WTC11 (cell line): ENCODE data around the gene MRPL51. TPM values are rescaled to one million over a fixed set of nuclear protein-coding genes. Genes with fewer than 3 reads are reported as not detected.
"Not testable (repeated sequence)": the region's sequence is repeated elsewhere in the genome, so short reads cannot be mapped to it uniquely, and the experiment has no call there.

Source experiments
- ATAC-seq: fragments of 200-7000 bp; cut with Tn5 transposase; 2 replicates; pipeline ENCODE4 v1.10.0; 2021; ENCODE audit warnings: mild to moderate bottlenecking, moderate library complexity
- CTCF ChIA-PET: fragments of 300-600 bp; sonication (Branson Sonifier 250); formaldehyde crosslinking; loops from one replicate; lab custom pipeline; 2021; ENCODE audit warnings: antibody characterized with exemption; lab: Charles Lee
- POLR2A ChIA-PET: fragments of 350-600 bp; sonication (Branson Sonifier 250); formaldehyde crosslinking; loops from one replicate; lab custom pipeline; 2021; ENCODE audit warnings: antibody characterized with exemption; lab: Charles Lee
- DNase-seq: peaks from one replicate; pipeline ENCODE4 v3.0.0; 2021; ENCODE audit warnings: low spot score
- H3K27ac Mint-ChIP-seq: 2 replicates; pipeline ENCODE4 v1.8.0; 2021; ENCODE audit warnings: mixed read lengths
- H3K27me3 Mint-ChIP-seq: 2 replicates; pipeline ENCODE4 v1.8.0; 2021; ENCODE audit warnings: low read depth, mild to moderate bottlenecking, moderate library complexity, mixed read lengths
- H3K36me3 Mint-ChIP-seq: 2 replicates; pipeline ENCODE4 v1.8.0; 2021; ENCODE audit warnings: mixed read lengths
- H3K4me1 Mint-ChIP-seq: 2 replicates; pipeline ENCODE4 v1.8.0; 2022; ENCODE audit warnings: mixed read lengths
- H3K4me3 Mint-ChIP-seq: 2 replicates; pipeline ENCODE4 v1.8.0; 2021; ENCODE audit warnings: mild to moderate bottlenecking, moderate library complexity, mixed read lengths
- H3K9me3 Mint-ChIP-seq: 2 replicates; pipeline ENCODE4 v1.8.0; 2021; ENCODE audit warnings: mixed read lengths
- ATF6 ChIP-seq: sonication (generic); formaldehyde crosslinking; IDR thresholded peaks from 2 replicates; pipeline ENCODE4 v1.8.1; 2023; ENCODE audit warnings: mild to moderate bottlenecking, missing genetic modification reagents
- CBFB ChIP-seq: sonication (generic); formaldehyde crosslinking; IDR thresholded peaks from 2 replicates; pipeline ENCODE4 v1.8.1; 2022; ENCODE audit warnings: mild to moderate bottlenecking, low read depth, missing genetic modification reagents
- FOXP1 ChIP-seq: sonication (generic); formaldehyde crosslinking; IDR thresholded peaks from 2 replicates; pipeline ENCODE4 v1.8.0; 2022; ENCODE audit warnings: missing genetic modification reagents, mild to moderate bottlenecking, moderate library complexity, borderline replicate concordance
- GTF2I ChIP-seq: fragments of 250-450 bp; sonication (Bioruptor Pico); conservative IDR thresholded peaks from 2 replicates; pipeline ENCODE4 v1.4.0; 2021; ENCODE audit warnings: mild to moderate bottlenecking
- JUN ChIP-seq: sonication (generic); formaldehyde crosslinking; IDR thresholded peaks from 2 replicates; pipeline ENCODE4 v1.8.0; 2023; ENCODE audit warnings: mild to moderate bottlenecking, missing genetic modification reagents
- NR1H2 ChIP-seq: sonication (generic); formaldehyde crosslinking; IDR thresholded peaks from 2 replicates; pipeline ENCODE4 v1.9.0; 2021; ENCODE audit warnings: mild to moderate bottlenecking, moderate library complexity, missing genetic modification reagents
- NR2C2 ChIP-seq: sonication (generic); formaldehyde crosslinking; IDR thresholded peaks from 2 replicates; pipeline ENCODE4 v1.8.0; 2022; ENCODE audit warnings: mild to moderate bottlenecking, missing genetic modification reagents
- SP1 ChIP-seq: sonication (generic); formaldehyde crosslinking; conservative IDR thresholded peaks from 2 replicates; pipeline ENCODE4 v1.8.1; 2022; ENCODE audit warnings: missing genetic modification reagents
- TP53 ChIP-seq: sonication (generic); formaldehyde crosslinking; IDR thresholded peaks from 2 replicates; pipeline ENCODE4 v1.8.1; 2023; ENCODE audit warnings: mild to moderate bottlenecking, missing genetic modification reagents
- ZSCAN18 ChIP-seq: fragments of 250-450 bp; sonication (Bioruptor Pico); IDR thresholded peaks from 2 replicates; pipeline ENCODE4 v2.1.2; 2022; ENCODE audit warnings: mild to moderate bottlenecking, moderate library complexity
- total RNA-seq: library from RNA; stranded (reverse); gene quantifications from 3 replicates; pipeline ENCODE4 v1.2.3, GENCODE V29; 2021
- TF ChIP-seq, protein P1 (sequence below): sonication (generic); formaldehyde crosslinking; IDR thresholded peaks from 2 replicates; pipeline ENCODE4 v1.8.1; 2022; ENCODE audit warnings: mild to moderate bottlenecking, moderate library complexity, missing genetic modification reagents
- TF ChIP-seq, protein P2 (sequence below): sonication (generic); formaldehyde crosslinking; IDR thresholded peaks from 2 replicates; pipeline ENCODE4 v1.8.1; 2022; ENCODE audit warnings: missing genetic modification reagents, borderline replicate concordance
- TF ChIP-seq, protein P3 (sequence below): sonication (generic); formaldehyde crosslinking; IDR thresholded peaks from 2 replicates; pipeline ENCODE4 v1.8.0; 2022; ENCODE audit warnings: mild to moderate bottlenecking, missing genetic modification reagents
- TF ChIP-seq, protein P4 (sequence below): sonication (generic); formaldehyde crosslinking; IDR thresholded peaks from 2 replicates; pipeline ENCODE4 v1.8.0; 2022; ENCODE audit warnings: mild to moderate bottlenecking, missing genetic modification reagents
- TF ChIP-seq, protein P5 (sequence below): sonication (generic); formaldehyde crosslinking; IDR thresholded peaks from 2 replicates; pipeline ENCODE4 v1.8.1; 2023; ENCODE audit warnings: mild to moderate bottlenecking, missing genetic modification reagents, moderate library complexity
- TF ChIP-seq, protein P6 (sequence below): fragments of 250-450 bp; sonication (Bioruptor Pico); IDR thresholded peaks from 2 replicates; pipeline ENCODE4 v1.9.0; 2021; ENCODE audit warnings: mild to moderate bottlenecking

The MRPL51 gene
- total RNA-seq, 1 experiment from 2014 or later = 290 TPM

GRCh38 chr12:6493497-6494257 lies 615 bp upstream of the MRPL51 start, which contains the start of gene NCAPD2 (continued):
- TF ChIP-seq, protein P1, sequence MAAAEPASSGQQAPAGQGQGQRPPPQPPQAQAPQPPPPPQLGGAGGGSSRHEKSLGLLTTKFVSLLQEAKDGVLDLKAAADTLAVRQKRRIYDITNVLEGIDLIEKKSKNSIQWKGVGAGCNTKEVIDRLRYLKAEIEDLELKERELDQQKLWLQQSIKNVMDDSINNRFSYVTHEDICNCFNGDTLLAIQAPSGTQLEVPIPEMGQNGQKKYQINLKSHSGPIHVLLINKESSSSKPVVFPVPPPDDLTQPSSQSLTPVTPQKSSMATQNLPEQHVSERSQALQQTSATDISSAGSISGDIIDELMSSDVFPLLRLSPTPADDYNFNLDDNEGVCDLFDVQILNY (CRISPR knock-in tag) = peak; percentile 69; the same call in 1 of the 2 replicates

GRCh38 chr12:6490673-6491072 lies 2.4 kb downstream of the MRPL51 start:
- Mint-ChIP-seq H3K36me3 (peaks cover 19% of the 10 kb centered on the region), H3K4me1 (peaks cover 21% of the 10 kb centered on the region)
- H3K27me3 Mint-ChIP-seq, H3K27ac Mint-ChIP-seq, CTCF ChIA-PET, DNase-seq, ATAC-seq, H3K4me3 Mint-ChIP-seq, H3K9me3 Mint-ChIP-seq: not testable (repeated sequence)
- POLR2A ChIA-PET = interaction anchor here (0.6 to 0.7 kb wide), 3 partner anchors 42 to 185 kb away, joined by 3 to 5 read pairs (median 4); partner anchors contain the start of gene GAPDH

- TF ChIP-seq, protein P2, sequence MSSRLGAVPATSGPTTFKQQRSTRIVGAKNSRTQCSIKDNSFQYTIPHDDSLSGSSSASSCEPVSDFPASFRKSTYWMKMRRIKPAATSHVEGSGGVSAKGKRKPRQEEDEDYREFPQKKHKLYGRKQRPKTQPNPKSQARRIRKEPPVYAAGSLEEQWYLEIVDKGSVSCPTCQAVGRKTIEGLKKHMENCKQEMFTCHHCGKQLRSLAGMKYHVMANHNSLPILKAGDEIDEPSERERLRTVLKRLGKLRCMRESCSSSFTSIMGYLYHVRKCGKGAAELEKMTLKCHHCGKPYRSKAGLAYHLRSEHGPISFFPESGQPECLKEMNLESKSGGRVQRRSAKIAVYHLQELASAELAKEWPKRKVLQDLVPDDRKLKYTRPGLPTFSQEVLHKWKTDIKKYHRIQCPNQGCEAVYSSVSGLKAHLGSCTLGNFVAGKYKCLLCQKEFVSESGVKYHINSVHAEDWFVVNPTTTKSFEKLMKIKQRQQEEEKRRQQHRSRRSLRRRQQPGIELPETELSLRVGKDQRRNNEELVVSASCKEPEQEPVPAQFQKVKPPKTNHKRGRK (CRISPR knock-in tag) = no peak
- TF ChIP-seq NR1H2 (CRISPR knock-in tag) (no peak), FOXP1 (CRISPR knock-in tag) (no peak), CBFB (no peak), ATF6 (CRISPR knock-in tag) (no peak), SP1 (CRISPR knock-in tag) (no peak), ZSCAN18 (CRISPR knock-in tag) (no peak), NR2C2 (CRISPR knock-in tag) (no peak), TP53 (CRISPR knock-in tag) (no peak), GTF2I (no peak), JUN (CRISPR knock-in tag) (no peak)
- TF ChIP-seq, protein P3, sequence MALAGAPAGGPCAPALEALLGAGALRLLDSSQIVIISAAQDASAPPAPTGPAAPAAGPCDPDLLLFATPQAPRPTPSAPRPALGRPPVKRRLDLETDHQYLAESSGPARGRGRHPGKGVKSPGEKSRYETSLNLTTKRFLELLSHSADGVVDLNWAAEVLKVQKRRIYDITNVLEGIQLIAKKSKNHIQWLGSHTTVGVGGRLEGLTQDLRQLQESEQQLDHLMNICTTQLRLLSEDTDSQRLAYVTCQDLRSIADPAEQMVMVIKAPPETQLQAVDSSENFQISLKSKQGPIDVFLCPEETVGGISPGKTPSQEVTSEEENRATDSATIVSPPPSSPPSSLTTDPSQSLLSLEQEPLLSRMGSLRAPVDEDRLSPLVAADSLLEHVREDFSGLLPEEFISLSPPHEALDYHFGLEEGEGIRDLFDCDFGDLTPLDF (CRISPR knock-in tag) = no peak
- TF ChIP-seq, protein P4, sequence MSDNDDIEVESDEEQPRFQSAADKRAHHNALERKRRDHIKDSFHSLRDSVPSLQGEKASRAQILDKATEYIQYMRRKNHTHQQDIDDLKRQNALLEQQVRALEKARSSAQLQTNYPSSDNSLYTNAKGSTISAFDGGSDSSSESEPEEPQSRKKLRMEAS (CRISPR knock-in tag) = no peak
- TF ChIP-seq, protein P5, sequence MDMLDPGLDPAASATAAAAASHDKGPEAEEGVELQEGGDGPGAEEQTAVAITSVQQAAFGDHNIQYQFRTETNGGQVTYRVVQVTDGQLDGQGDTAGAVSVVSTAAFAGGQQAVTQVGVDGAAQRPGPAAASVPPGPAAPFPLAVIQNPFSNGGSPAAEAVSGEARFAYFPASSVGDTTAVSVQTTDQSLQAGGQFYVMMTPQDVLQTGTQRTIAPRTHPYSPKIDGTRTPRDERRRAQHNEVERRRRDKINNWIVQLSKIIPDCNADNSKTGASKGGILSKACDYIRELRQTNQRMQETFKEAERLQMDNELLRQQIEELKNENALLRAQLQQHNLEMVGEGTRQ (CRISPR knock-in tag) = no peak
- TF ChIP-seq, protein P6, sequence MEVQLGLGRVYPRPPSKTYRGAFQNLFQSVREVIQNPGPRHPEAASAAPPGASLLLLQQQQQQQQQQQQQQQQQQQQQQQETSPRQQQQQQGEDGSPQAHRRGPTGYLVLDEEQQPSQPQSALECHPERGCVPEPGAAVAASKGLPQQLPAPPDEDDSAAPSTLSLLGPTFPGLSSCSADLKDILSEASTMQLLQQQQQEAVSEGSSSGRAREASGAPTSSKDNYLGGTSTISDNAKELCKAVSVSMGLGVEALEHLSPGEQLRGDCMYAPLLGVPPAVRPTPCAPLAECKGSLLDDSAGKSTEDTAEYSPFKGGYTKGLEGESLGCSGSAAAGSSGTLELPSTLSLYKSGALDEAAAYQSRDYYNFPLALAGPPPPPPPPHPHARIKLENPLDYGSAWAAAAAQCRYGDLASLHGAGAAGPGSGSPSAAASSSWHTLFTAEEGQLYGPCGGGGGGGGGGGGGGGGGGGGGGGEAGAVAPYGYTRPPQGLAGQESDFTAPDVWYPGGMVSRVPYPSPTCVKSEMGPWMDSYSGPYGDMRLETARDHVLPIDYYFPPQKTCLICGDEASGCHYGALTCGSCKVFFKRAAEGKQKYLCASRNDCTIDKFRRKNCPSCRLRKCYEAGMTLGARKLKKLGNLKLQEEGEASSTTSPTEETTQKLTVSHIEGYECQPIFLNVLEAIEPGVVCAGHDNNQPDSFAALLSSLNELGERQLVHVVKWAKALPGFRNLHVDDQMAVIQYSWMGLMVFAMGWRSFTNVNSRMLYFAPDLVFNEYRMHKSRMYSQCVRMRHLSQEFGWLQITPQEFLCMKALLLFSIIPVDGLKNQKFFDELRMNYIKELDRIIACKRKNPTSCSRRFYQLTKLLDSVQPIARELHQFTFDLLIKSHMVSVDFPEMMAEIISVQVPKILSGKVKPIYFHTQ = no peak
- Mint-ChIP-seq H3K27ac (no peak overlapping the region; the same call in 1 of the 2 replicates), H3K9me3 (no peaks in the 10 kb centered on the region), H3K36me3 (peaks cover 12% of the 10 kb centered on the region), H3K4me3 (no peak overlapping the region), H3K27me3 (no peaks in the 10 kb centered on the region), H3K4me1 (peaks cover 10% of the 10 kb centered on the region)
- DNase-seq = no peak
- no peak for ATAC-seq
- ChIA-PET POLR2A (interaction anchor here (0.7 kb wide), 1 partner anchor 20 kb away, joined by 6 read pairs; no protein-coding TSS in a partner anchor), CTCF (no interaction called here)
These were observed 3.6 kb downstream of the MRPL51 start for GRCh38 chr12:6489449-6489848.
